T-helper 17 cell (primary cell): ENCODE results near the gene SGPL1. TPM values are rescaled to one million over a fixed set of nuclear protein-coding genes. Genes with fewer than 3 reads are reported as not detected.
"Not testable (repeated sequence)": the region's sequence is repeated elsewhere in the genome, so short reads cannot be mapped to it uniquely, and the experiment has no call there.

Source experiments
- ATAC-seq: fragments of 150-1000 bp; cut with Tn5 transposase; 2 replicates; pipeline ENCODE4 v1.10.0; 2021; ENCODE audit warnings: mild to moderate bottlenecking, moderate library complexity
- DNase-seq, 3 donors: peaks; one replicate each; pipeline versions ENCODE4 v3.0.0 to v3.0.0-alpha.2; 2020 to 2021
- H3K9me3 ChIP-seq: one replicate; pipeline ENCODE4 v1.7.0; 2013; ENCODE audit warnings: low read length, mild to moderate bottlenecking; ENCODE audit not compliant: control insufficient read depth, poor library complexity, severe bottlenecking
- H3K27ac Mint-ChIP-seq: one replicate; pipeline ENCODE4 v1.8.0; 2022; ENCODE audit warnings: mild to moderate bottlenecking, moderate library complexity, mixed read lengths
- H3K27me3 Mint-ChIP-seq: one replicate; pipeline ENCODE4 v1.8.0; 2022; ENCODE audit warnings: mixed read lengths
- H3K36me3 Mint-ChIP-seq: one replicate; pipeline ENCODE4 v1.8.0; 2022; ENCODE audit warnings: low read depth, mixed read lengths
- H3K4me1 Mint-ChIP-seq: one replicate; pipeline ENCODE4 v1.8.0; 2022; ENCODE audit warnings: mild to moderate bottlenecking, mixed read lengths
- H3K4me3 Mint-ChIP-seq: one replicate; pipeline ENCODE4 v1.8.0; 2022; ENCODE audit warnings: mild to moderate bottlenecking, moderate library complexity, mixed read lengths
- total RNA-seq, 4 donors: library from RNA in 2 of 4; stranded (reverse) in 2 of 4; gene quantifications; one replicate each; pipeline ENCODE4 v1.2.3 and lab custom pipeline; 2022 to 2026

The SGPL1 gene, protein sequence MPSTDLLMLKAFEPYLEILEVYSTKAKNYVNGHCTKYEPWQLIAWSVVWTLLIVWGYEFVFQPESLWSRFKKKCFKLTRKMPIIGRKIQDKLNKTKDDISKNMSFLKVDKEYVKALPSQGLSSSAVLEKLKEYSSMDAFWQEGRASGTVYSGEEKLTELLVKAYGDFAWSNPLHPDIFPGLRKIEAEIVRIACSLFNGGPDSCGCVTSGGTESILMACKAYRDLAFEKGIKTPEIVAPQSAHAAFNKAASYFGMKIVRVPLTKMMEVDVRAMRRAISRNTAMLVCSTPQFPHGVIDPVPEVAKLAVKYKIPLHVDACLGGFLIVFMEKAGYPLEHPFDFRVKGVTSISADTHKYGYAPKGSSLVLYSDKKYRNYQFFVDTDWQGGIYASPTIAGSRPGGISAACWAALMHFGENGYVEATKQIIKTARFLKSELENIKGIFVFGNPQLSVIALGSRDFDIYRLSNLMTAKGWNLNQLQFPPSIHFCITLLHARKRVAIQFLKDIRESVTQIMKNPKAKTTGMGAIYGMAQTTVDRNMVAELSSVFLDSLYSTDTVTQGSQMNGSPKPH
- 10 to 100 TPM; 21.5 to 22.8 TPM for total RNA-seq
- total RNA-seq (lab: John Stamatoyannopoulos, UW) = 26.2 to 54.8 reads per million in 2 donors

DNA sequence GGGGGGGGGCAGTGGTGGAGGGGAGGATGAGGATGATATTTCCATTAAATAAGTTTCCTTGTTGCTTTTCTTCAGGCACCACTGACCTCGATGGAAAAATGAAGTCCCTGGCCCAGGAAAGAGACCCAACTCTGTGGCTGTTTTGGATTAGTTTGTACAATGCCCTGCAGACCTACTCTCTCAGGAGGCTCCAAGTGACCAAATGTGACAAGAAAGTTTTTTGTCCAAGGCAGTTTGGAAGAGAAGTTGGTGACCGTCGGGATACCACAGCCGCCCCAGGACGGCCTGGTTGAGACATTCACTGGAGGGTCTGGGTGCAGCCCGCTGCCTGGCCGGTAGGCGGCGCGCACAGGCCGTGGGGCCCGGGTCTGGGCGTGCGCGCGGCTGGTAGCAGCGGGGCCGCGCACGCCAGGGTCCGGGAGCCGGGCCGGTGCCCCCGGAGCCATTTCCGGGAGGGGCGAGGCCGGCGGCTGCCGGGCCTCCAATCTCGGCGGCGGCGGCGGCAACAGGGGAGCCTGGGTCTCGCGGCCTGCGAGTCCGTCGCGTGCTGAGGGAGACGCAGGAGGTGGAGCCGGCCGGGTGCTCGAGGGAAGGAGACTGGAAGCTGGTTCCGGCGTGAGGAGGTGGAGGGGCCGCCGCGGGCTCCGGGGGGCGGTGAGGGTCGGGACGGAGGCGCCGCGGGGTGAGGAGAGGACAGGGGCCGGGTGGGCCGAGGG is at the start of gene SGPL1:
SGPL1 (plus strand) TSS at position 445 of the 716 bp plus-strand sequence. CDS start 906 bp downstream, outside the sequence.
- no peaks in the 10 kb centered on the region for H3K27me3 Mint-ChIP-seq
- peaks cover 32% of the 10 kb centered on the region for H3K4me1 Mint-ChIP-seq
- peak; percentile 98 for ATAC-seq
- H3K4me3 Mint-ChIP-seq = peak within 1 kb of the TSS; percentile 90
- peak within 1 kb of the TSS; percentile 87 for H3K27ac Mint-ChIP-seq
- DNase-seq = peak; percentile 75 to 83 (median 83)
- no peaks in the 10 kb centered on the region for H3K9me3 ChIP-seq
- peaks cover 2% of the 10 kb centered on the region for H3K36me3 Mint-ChIP-seq

DNA sequence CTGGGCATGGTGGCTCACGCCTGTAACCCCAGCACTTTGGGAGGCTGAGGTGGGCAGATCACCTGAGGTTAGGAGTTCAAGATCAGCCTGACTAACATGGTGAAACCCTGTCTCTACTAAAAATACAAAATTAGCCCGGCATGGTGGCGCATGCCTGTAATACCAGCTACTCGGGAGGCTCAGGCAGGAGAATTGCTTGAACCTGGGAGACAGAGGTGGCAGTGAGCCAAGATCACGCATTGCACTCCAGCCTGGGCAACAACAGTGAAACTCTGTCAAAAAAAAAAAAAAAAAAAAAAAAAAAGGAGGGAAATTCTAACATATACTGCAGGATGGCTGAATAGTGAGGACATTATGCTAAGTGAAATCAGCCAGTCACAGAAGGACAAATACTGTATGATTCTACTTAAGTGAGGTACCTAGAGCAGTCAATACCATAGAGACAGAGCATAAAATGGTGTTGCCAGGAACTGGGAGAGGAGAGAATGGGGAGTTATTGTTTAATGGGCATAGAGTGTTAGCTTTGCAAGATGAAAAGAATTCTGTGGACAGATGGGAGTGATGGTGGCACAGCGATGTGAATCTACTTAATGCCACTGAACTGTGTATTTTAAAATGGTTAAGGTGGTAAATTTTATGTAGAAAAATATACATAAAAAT is 47.6 kb upstream of the SGPL1 start:
- H3K4me3 Mint-ChIP-seq, H3K4me1 Mint-ChIP-seq, H3K9me3 ChIP-seq, ATAC-seq, H3K36me3 Mint-ChIP-seq, H3K27ac Mint-ChIP-seq, DNase-seq: not testable (repeated sequence)
- peaks cover 12% of the 10 kb centered on the region for H3K27me3 Mint-ChIP-seq

DNA sequence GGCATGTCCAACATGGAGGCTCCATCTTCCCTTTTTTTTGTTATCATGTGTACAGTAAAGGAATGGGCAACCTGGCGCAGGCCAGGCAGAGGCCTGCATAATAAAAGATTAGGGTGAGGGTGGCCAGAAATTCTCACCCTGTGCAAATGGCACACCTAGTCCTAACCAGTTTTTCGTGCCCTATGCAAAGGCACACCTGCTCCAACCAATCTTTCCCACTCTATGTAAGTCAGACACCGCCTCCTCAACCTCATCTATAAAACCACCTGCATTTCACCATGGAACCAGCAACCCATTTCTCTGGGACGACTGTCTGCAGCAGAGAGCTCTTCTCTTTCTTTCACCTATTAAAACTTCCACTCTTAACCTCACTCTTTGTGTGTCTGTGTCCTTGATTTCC is 46.6 kb upstream of the SGPL1 start:
- no peak overlapping the region for H3K27ac Mint-ChIP-seq
- H3K9me3 ChIP-seq = no peaks in the 10 kb centered on the region
- H3K27me3 Mint-ChIP-seq = peaks cover 12% of the 10 kb centered on the region
- no peak overlapping the region for H3K4me3 Mint-ChIP-seq
- peaks cover 4% of the 10 kb centered on the region for H3K36me3 Mint-ChIP-seq
- DNase-seq = no peak
- no peaks in the 10 kb centered on the region for H3K4me1 Mint-ChIP-seq
- no peak for ATAC-seq

DNA sequence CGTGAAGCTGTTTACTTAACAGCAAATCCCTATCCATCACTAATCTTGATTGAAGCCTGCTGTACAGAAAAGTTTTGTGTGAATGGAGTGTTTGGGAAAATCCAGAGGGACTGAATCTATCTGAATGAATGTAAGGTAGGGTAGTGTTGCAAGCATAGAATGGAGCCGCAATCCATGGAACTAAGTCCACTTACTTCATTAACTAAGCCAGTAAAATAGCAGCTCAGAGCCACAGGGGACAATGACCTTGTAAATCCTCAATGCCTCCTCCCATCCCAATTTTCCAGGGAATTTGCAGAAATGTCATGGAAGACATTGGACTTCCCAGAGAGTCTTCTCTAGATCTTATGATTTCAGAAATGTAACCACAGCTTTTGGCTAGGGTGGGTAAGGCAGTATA is 45.7 kb upstream of the SGPL1 start:
- ATAC-seq (no peak), DNase-seq (no peak)
- H3K27me3 Mint-ChIP-seq = peaks cover 12% of the 10 kb centered on the region
- H3K4me3 Mint-ChIP-seq = no peak overlapping the region
- H3K36me3 Mint-ChIP-seq = peaks cover 4% of the 10 kb centered on the region
- no peaks in the 10 kb centered on the region for H3K4me1 Mint-ChIP-seq
- H3K27ac Mint-ChIP-seq = no peak overlapping the region
- H3K9me3 ChIP-seq = no peaks in the 10 kb centered on the region

GRCh38 chr10:70770516-70770915 is 45.2 kb upstream of the SGPL1 start:
- not testable (repeated sequence) for DNase-seq, H3K36me3 Mint-ChIP-seq, H3K4me3 Mint-ChIP-seq, ATAC-seq, H3K9me3 ChIP-seq, H3K27ac Mint-ChIP-seq, H3K4me1 Mint-ChIP-seq
- peaks cover 12% of the 10 kb centered on the region for H3K27me3 Mint-ChIP-seq

GRCh38 chr10:70771311-70772194 is 44.2 kb upstream of the SGPL1 start:
- ATAC-seq = no peak
- H3K9me3 ChIP-seq = no peaks in the 10 kb centered on the region
- H3K4me1 Mint-ChIP-seq = no peaks in the 10 kb centered on the region
- H3K4me3 Mint-ChIP-seq = no peak overlapping the region
- peaks cover 4% of the 10 kb centered on the region for H3K36me3 Mint-ChIP-seq
- H3K27me3 Mint-ChIP-seq = peaks cover 12% of the 10 kb centered on the region
- peak overlapping the region; percentile 21 for H3K27ac Mint-ChIP-seq
- no peak for DNase-seq

GRCh38 chr10:70772627-70773026 is 43.1 kb upstream of the SGPL1 start:
- DNase-seq (no peak), ATAC-seq (no peak)
- no peaks in the 10 kb centered on the region for H3K9me3 ChIP-seq
- peak overlapping the region; percentile 21 for H3K27ac Mint-ChIP-seq
- peaks cover 12% of the 10 kb centered on the region for H3K27me3 Mint-ChIP-seq
- peaks cover 4% of the 10 kb centered on the region for H3K36me3 Mint-ChIP-seq
- no peaks in the 10 kb centered on the region for H3K4me1 Mint-ChIP-seq
- no peak overlapping the region for H3K4me3 Mint-ChIP-seq

- no peaks in the 10 kb centered on the region for H3K9me3 ChIP-seq
- no peaks in the 10 kb centered on the region for H3K4me1 Mint-ChIP-seq
- DNase-seq = no peak
- H3K27me3 Mint-ChIP-seq = peaks cover 12% of the 10 kb centered on the region
- H3K4me3 Mint-ChIP-seq = no peak overlapping the region
- peaks cover 4% of the 10 kb centered on the region for H3K36me3 Mint-ChIP-seq
- H3K27ac Mint-ChIP-seq = no peak overlapping the region
- ATAC-seq = no peak
These were observed 42.3 kb upstream of the SGPL1 start for GRCh38 chr10:70773461-70773860.

DNA sequence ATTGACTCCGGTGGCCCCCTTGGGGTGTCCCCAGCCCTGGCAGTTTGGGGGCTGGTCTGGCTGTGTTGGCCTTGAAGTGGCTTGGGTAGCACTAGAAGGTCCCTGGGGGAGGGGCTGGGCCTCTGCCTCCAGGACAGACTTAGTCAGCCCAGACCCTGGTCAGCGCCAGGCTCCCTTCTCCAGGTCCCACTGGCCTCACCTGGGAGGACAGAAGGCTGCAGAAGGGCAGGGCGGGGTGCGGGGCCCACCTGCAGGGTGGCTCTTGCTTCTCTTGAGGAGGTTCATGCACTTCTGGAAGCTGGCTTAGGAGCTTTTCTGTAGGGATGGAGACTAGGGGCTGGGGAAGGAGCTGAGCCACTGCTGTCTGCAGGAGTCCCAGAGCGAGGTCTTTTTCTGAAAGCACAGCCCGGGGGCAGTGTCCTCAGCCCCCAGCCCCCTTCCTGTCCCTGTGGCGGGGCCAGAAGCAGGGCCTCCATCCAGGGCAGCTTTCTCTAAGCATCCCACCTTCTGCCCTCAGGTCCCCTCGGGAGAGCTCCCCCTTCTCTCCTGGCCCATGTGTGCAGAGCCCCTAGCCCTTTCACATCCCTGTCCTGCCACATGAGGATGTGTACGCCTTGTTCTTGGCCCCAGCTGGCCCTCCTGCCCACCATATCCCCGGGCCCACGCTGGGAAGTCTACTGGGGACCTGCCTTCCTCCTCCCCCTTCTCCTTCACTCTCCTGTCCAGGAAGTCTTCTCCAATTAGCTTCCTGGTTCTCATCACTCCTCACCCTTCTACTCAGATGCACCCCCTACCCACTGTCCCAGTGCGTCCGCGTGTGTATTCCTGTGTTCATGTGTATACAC is 41.6 kb upstream of the SGPL1 start:
- peaks cover 2% of the 10 kb centered on the region for H3K36me3 Mint-ChIP-seq
- H3K27ac Mint-ChIP-seq = peak overlapping the region; percentile 62
- H3K9me3 ChIP-seq = no peaks in the 10 kb centered on the region
- H3K4me1 Mint-ChIP-seq = no peaks in the 10 kb centered on the region
- no peak overlapping the region for H3K4me3 Mint-ChIP-seq
- ATAC-seq (no peak), DNase-seq (no peak)
- peaks cover 11% of the 10 kb centered on the region for H3K27me3 Mint-ChIP-seq

DNA sequence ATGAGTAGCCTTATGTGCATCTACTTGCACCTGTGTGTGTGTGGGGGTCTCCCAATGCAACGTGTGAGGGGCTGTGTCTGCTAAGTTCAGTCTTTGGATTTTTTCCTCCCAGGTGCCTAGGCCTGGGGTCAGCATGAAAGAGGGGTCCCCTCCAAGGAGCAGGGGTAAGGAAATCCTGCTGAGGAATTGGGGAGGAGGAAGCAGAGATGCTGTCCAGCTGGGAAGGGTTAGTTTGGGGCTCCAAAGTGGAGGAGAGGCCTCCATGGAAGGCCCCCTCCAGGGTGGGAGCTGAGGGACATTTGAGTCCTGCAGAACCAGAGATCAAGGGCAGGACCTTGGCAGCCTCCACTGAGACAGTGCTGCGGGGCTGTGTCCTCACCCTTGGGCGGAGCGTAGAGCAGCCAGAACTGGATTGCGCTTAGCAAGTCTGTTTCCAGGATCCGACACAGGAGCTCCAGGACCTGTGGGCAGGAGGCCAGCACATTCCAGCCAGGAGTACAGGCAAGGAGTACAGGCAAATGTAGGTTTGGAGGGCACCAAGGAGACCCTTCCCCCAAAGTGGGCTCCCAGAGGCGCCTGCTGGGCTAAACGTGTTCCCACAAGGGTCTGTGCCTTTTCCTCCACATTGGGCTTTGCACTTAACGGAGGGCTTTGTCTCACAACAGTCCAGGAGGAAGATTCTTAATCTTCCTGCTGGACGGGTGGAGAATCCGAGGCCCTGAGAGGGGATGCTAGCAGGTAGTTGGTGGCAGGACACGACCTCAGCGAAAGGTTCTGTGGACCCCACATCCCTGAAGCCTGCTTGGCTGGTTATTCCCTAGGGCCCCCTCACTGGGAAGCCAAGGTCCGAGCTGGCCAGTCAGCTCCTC is 40.7 kb upstream of the SGPL1 start:
- H3K27me3 Mint-ChIP-seq = peaks cover 8% of the 10 kb centered on the region
- no peaks in the 10 kb centered on the region for H3K9me3 ChIP-seq
- no peaks in the 10 kb centered on the region for H3K4me1 Mint-ChIP-seq
- no peak for DNase-seq
- no peaks in the 10 kb centered on the region for H3K36me3 Mint-ChIP-seq
- no peak for ATAC-seq
- H3K27ac Mint-ChIP-seq = peak overlapping the region; percentile 62
- no peak overlapping the region for H3K4me3 Mint-ChIP-seq
